Measurements from ENCODE around the gene CNIH1.
"Not testable (repeated sequence)": the region's sequence is repeated elsewhere in the genome, so short reads cannot be mapped to it uniquely, and the experiment has no call there.

The CNIH1 gene

GRCh38 chr14:54440037-54440436 is 1.1 kb downstream of the CNIH1 start:
- DNase-seq (ENCODE audit: insufficient read length, low spot score) (no peak), FAIRE-seq (no peak)
- no peak for TF ChIP-seq POLR2A (IDR thresholded peaks at IDR 0.05; ENCODE audit: low read depth, low read length)
- no peak for TF ChIP-seq POU2F2 (IDR thresholded peaks at IDR 0.05; ENCODE audit: low read depth, low read length)
- TF ChIP-seq SPI1 (IDR thresholded peaks at IDR 0.05; ENCODE audit: low read depth, low read length), result no peak
- no peak for TF ChIP-seq POLR2AphosphoS5 (IDR thresholded peaks at IDR 0.05; ENCODE audit: low read depth, low read length)
- TF ChIP-seq PAX5 (IDR thresholded peaks at IDR 0.05; ENCODE audit: insufficient read depth, low read length, severe bottlenecking), result no peak
- no peak for TF ChIP-seq TAF1 (IDR thresholded peaks at IDR 0.05; ENCODE audit: low read depth, low read length)

- TF ChIP-seq POLR2AphosphoS5 (IDR thresholded peaks at IDR 0.05; ENCODE audit: low read depth, low read length), result no peak
- no peak for TF ChIP-seq SPI1 (IDR thresholded peaks at IDR 0.05; ENCODE audit: low read depth, low read length)
- TF ChIP-seq TAF1 (IDR thresholded peaks at IDR 0.05; ENCODE audit: low read depth, low read length), result no peak
- TF ChIP-seq POLR2A (IDR thresholded peaks at IDR 0.05; ENCODE audit: low read depth, low read length), result no peak
- TF ChIP-seq POU2F2 (IDR thresholded peaks at IDR 0.05; ENCODE audit: low read depth, low read length), result no peak
- no peak for TF ChIP-seq PAX5 (IDR thresholded peaks at IDR 0.05; ENCODE audit: insufficient read depth, low read length, severe bottlenecking)
- FAIRE-seq (no peak), DNase-seq (ENCODE audit: insufficient read length, low spot score) (no peak)
These were observed 2.5 kb downstream of the CNIH1 start for GRCh38 chr14:54438703-54439102.

GRCh38 chr14:54437954-54438353 is 3.2 kb downstream of the CNIH1 start:
- not testable (repeated sequence) for DNase-seq (ENCODE audit: insufficient read length, low spot score); FAIRE-seq

GRCh38 chr14:54435500-54435981 is 5.6 kb downstream of the CNIH1 start:
- DNase-seq (ENCODE audit: insufficient read length, low spot score) (no peak), FAIRE-seq (peak; percentile 63)
- no peak for TF ChIP-seq SPI1 (IDR thresholded peaks at IDR 0.05; ENCODE audit: low read depth, low read length)
- TF ChIP-seq POLR2AphosphoS5 (IDR thresholded peaks at IDR 0.05; ENCODE audit: low read depth, low read length), result no peak
- TF ChIP-seq POLR2A (IDR thresholded peaks at IDR 0.05; ENCODE audit: low read depth, low read length), result no peak
- no peak for TF ChIP-seq PAX5 (IDR thresholded peaks at IDR 0.05; ENCODE audit: insufficient read depth, low read length, severe bottlenecking)
- TF ChIP-seq TAF1 (IDR thresholded peaks at IDR 0.05; ENCODE audit: low read depth, low read length), result no peak
- TF ChIP-seq POU2F2 (IDR thresholded peaks at IDR 0.05; ENCODE audit: low read depth, low read length), result 0 out of 2 replicates have a peak, but pooled peaks have one; percentile 66

GRCh38 chr14:54428527-54428926 is 12.6 kb downstream of the CNIH1 start:
- FAIRE-seq, result no peak
- no peak for TF ChIP-seq PAX5 (IDR thresholded peaks at IDR 0.05; ENCODE audit: insufficient read depth, low read length, severe bottlenecking)
- no peak for TF ChIP-seq POLR2A (IDR thresholded peaks at IDR 0.05; ENCODE audit: low read depth, low read length)
- TF ChIP-seq TAF1 (IDR thresholded peaks at IDR 0.05; ENCODE audit: low read depth, low read length), result no peak
- TF ChIP-seq POLR2AphosphoS5 (IDR thresholded peaks at IDR 0.05; ENCODE audit: low read depth, low read length), result no peak
- no peak for TF ChIP-seq POU2F2 (IDR thresholded peaks at IDR 0.05; ENCODE audit: low read depth, low read length)
- no peak for TF ChIP-seq SPI1 (IDR thresholded peaks at IDR 0.05; ENCODE audit: low read depth, low read length)
- DNase-seq (ENCODE audit: insufficient read length, low spot score), result no peak

GRCh38 chr14:54427871-54428270 is 13.3 kb downstream of the CNIH1 start:
- FAIRE-seq, result no peak
- TF ChIP-seq POLR2AphosphoS5 (IDR thresholded peaks at IDR 0.05; ENCODE audit: low read depth, low read length), result no peak
- TF ChIP-seq TAF1 (IDR thresholded peaks at IDR 0.05; ENCODE audit: low read depth, low read length), result no peak
- TF ChIP-seq POU2F2 (IDR thresholded peaks at IDR 0.05; ENCODE audit: low read depth, low read length), result no peak
- no peak for TF ChIP-seq PAX5 (IDR thresholded peaks at IDR 0.05; ENCODE audit: insufficient read depth, low read length, severe bottlenecking)
- no peak for TF ChIP-seq POLR2A (IDR thresholded peaks at IDR 0.05; ENCODE audit: low read depth, low read length)
- no peak for TF ChIP-seq SPI1 (IDR thresholded peaks at IDR 0.05; ENCODE audit: low read depth, low read length)
- DNase-seq (ENCODE audit: insufficient read length, low spot score), result no peak

GRCh38 chr14:54425537-54426274 is 15.5 kb downstream of the CNIH1 start:
- no peak for FAIRE-seq
- TF ChIP-seq POLR2AphosphoS5 (IDR thresholded peaks at IDR 0.05; ENCODE audit: low read depth, low read length) (no peak), TAF1 (IDR thresholded peaks at IDR 0.05; ENCODE audit: low read depth, low read length) (no peak), SPI1 (IDR thresholded peaks at IDR 0.05; ENCODE audit: low read depth, low read length) (no peak), POLR2A (IDR thresholded peaks at IDR 0.05; ENCODE audit: low read depth, low read length) (no peak), PAX5 (IDR thresholded peaks at IDR 0.05; ENCODE audit: insufficient read depth, low read length, severe bottlenecking) (no peak), POU2F2 (IDR thresholded peaks at IDR 0.05; ENCODE audit: low read depth, low read length) (no peak)
- no peak for DNase-seq (ENCODE audit: insufficient read length, low spot score)

GRCh38 chr14:54425068-54425467 is 16.1 kb downstream of the CNIH1 start:
- FAIRE-seq (no peak), DNase-seq (ENCODE audit: insufficient read length, low spot score) (no peak)
- TF ChIP-seq POLR2A (IDR thresholded peaks at IDR 0.05; ENCODE audit: low read depth, low read length) (no peak), POLR2AphosphoS5 (IDR thresholded peaks at IDR 0.05; ENCODE audit: low read depth, low read length) (no peak), SPI1 (IDR thresholded peaks at IDR 0.05; ENCODE audit: low read depth, low read length) (no peak), PAX5 (IDR thresholded peaks at IDR 0.05; ENCODE audit: insufficient read depth, low read length, severe bottlenecking) (no peak), POU2F2 (IDR thresholded peaks at IDR 0.05; ENCODE audit: low read depth, low read length) (no peak), TAF1 (IDR thresholded peaks at IDR 0.05; ENCODE audit: low read depth, low read length) (no peak)

GRCh38 chr14:54424479-54424901 is 16.7 kb downstream of the CNIH1 start:
- TF ChIP-seq PAX5 (IDR thresholded peaks at IDR 0.05; ENCODE audit: insufficient read depth, low read length, severe bottlenecking), result no peak
- TF ChIP-seq TAF1 (IDR thresholded peaks at IDR 0.05; ENCODE audit: low read depth, low read length), result no peak
- no peak for TF ChIP-seq SPI1 (IDR thresholded peaks at IDR 0.05; ENCODE audit: low read depth, low read length)
- TF ChIP-seq POU2F2 (IDR thresholded peaks at IDR 0.05; ENCODE audit: low read depth, low read length), result no peak
- no peak for TF ChIP-seq POLR2A (IDR thresholded peaks at IDR 0.05; ENCODE audit: low read depth, low read length)
- no peak for TF ChIP-seq POLR2AphosphoS5 (IDR thresholded peaks at IDR 0.05; ENCODE audit: low read depth, low read length)
- no peak for FAIRE-seq
- no peak for DNase-seq (ENCODE audit: insufficient read length, low spot score)

- DNase-seq (ENCODE audit: insufficient read length, low spot score), result no peak
- no peak for TF ChIP-seq TAF1 (IDR thresholded peaks at IDR 0.05; ENCODE audit: low read depth, low read length)
- no peak for FAIRE-seq
These were observed 17.2 kb downstream of the CNIH1 start for GRCh38 chr14:54423991-54424390.

All from GM12891 (cell line).